GM21515 (cell line): ENCODE results near the gene TMEM119.
A peak's percentile ranks its signal among the peaks of the same experiment; 100 is the strongest.
"Not testable (repeated sequence)": the region's sequence is repeated elsewhere in the genome, so short reads cannot be mapped to it uniquely, and the experiment has no call there.

Source experiments
- ATAC-seq: cut with Tn5 transposase; IDR thresholded peaks from one replicate; pipeline ENCODE4 v1.9.1; 2021; ENCODE audit not compliant: unreplicated experiment

The TMEM119 gene

DNA sequence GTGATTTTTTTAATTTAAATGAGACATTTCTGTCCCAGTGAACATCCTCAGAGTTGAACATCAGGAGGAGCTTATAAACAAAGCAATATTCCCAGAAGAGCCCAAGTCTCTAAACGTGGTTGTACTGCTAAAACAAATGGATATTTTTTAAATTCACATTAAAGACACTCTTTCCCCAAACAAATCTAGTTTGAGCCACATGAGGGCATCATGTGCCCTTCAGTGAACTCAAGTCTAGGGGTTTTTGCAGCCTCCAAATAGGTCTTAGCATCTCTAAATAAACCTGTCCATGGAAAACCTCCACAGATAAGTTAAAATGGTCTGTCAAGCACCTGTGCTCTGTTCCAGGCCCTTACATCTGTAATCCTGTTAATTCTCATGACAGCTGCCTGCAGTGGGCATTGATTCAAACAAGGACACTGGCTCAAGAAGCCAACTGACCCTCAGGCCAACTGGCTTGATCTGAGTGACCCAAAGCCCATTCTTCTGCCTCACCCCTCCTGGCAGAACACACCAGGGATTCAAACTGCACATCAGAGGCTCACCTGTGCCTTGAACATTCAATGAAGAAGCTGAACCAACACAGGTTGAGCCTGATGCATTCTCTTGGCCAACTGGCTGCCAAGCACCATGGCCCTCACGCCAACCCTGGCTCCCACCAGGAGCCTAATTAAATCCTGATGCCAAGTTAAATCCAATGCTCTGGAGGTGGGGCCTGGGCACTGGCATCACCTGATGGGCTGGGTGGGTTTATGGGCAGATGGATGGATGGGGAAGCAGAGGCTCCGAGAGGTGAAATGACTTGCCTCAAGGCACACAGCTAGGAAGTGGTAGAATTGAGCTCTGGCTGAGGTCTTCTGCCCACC, 26.9 kb downstream of the TMEM119 start:
- no peak for ATAC-seq

- ATAC-seq: peak; percentile 68
Measured at GRCh38 chr12:108568338-108569154, 29.3 kb downstream of the TMEM119 start.

GRCh38 chr12:108567406-108568337, 30.2 kb downstream of the TMEM119 start:
- ATAC-seq: no peak

- no peak for ATAC-seq
Measured at GRCh38 chr12:108566452-108566851, 31.4 kb downstream of the TMEM119 start.

GRCh38 chr12:108565976-108566375, 31.9 kb downstream of the TMEM119 start:
- no peak for ATAC-seq

DNA sequence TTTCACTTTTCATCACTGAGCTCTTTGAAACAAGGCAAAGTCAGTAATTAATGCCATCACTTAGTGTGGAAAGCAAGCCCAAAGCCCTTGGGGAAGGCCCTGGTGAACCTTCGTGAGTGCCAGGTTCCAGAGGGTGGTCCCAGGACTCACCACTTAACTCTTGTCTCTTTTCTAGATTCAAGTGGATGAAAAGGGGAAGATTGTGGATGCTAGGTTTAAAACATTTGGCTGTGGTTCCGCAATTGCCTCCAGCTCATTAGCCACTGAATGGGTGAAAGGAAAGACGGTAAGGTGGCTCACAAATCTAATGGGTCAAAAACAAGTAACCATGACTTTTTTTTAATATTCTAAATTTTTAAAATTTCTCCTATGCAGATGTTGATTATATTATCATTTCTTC, 32.7 kb downstream of the TMEM119 start:
- no peak for ATAC-seq

GRCh38 chr12:108564724-108565123, 33.2 kb downstream of the TMEM119 start:
- ATAC-seq: no peak

GRCh38 chr12:108563804-108564151, 34.1 kb downstream of the TMEM119 start:
- no peak for ATAC-seq

DNA sequence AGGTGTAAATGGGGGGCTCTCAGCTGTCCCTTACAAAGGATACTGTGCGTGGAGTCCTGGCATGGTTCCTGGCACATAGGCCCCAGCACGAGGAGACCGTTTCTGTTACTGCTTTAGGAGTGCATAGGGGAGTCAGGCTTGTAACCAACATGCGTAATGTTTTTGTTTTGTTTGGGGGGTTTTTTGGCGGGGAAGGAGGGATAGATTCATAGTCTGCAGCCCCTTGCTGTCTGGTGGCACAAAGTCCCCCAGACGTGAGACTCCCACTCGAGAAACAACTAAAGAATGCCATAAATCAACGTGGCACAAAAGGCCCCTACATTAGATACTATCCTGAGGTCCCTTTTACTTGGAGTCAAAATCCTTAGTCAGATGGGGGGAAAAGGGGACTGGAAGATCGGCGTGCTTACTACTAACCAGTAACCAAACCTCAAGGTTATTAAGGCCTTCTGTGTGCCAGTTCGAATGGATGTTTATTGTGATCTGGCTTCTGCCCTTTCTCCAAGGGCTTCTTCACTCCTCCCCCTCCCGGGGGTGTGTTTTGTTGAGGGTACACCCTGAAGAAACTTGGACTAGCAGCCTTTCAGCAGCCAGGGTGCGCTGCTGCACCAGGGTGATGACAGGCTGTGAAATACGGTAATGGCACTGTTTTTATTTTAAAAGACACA, 34.6 kb downstream of the TMEM119 start:
- peak; percentile 31 for ATAC-seq

DNA sequence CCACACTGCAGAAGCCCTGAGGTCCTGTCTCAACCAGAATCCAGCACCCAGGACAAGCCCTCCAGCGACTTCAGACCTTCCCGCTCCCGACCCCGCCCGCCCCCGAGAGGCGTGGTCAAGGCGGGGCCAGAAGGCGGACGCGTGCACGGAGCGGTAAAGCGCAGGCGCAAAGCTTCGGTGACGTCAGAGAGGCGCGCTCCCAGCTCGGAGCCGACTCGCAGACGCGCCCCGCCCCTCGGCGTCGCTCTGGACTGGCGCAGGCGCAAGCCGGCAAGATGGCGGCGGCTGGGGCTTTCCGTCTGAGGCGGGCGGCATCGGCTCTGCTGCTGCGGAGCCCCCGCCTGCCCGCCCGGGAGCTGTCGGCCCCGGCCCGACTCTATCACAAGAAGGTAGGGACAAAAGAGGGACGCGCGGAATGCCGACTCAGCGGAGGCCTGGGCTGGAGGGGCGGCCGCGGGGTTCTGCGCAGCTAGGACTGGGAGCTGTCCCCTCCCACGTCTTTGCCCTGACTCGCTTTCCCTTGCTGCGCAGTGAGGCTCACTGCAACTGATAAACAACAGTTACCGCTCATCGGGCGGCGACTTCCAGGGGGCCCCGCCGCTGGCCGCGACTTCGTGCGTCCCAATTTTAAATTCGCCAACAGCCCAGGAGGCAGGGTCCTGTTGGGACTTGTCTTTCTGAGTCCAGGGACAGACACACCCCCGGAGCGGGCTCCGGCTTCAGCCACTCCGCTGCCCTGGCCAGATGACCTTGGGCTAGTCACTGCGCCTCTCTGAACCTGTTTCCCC, 35.3 kb downstream of the TMEM119 start, which contains the start of gene ISCU:
ISCU (plus strand) TSS at position 249 of the 788 bp plus-strand sequence; CDS start at position 276, 27 bp downstream.
- peak; percentile 50 for ATAC-seq

GRCh38 chr12:108561852-108562347, 36.0 kb downstream of the TMEM119 start:
- no peak for ATAC-seq

- peak; percentile 33 for ATAC-seq
Measured at GRCh38 chr12:108560752-108561719, 36.8 kb downstream of the TMEM119 start, which contains the start of gene SART3. Gene SART3, minus strand, starts transcription at chr12:108561173. Its CDS starts 19 bp downstream, at chr12:108561154.

DNA sequence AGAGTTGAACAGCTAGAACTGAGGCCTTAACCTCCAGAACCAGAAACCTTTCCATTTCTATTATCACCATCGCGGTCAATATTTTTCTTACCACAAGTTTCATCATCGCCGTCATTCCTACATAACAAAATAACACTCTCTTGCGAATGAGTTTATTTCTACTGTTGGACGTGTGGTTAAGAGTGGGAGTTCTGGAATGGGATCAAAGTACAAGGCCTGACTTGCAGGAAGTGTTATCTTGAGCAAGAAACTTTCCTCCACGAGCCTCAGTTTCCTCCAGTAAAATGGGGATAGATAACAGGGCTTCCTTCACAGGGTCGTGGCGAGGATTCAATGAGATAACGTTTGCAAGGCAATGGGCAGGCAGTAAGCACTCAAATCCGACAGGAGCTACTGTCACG, 37.6 kb downstream of the TMEM119 start:
- no peak for ATAC-seq

GRCh38 chr12:108559748-108560147, 38.1 kb downstream of the TMEM119 start:
- ATAC-seq: no peak

- no peak for ATAC-seq
Measured at GRCh38 chr12:108559007-108559655, 38.8 kb downstream of the TMEM119 start.

DNA sequence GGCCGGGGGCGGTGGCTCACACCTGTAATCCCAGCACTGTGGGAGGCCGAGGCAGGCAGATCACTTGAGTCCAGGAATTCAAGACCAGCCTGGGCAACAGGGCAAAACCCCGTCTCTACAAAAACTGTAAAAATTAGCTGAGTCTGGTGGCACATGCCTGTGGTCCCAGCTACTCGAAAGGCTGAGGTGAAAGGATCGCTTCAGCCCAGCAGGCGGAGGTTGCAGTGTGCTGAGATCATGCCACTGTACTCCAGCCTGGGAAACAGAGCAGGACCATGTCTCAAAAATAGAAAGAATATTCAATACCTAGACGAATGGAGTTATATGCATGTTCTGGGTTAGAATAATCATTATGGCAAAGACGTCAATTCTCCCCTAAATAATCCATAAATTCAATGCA, 42.5 kb downstream of the TMEM119 start:
- ATAC-seq: not testable (repeated sequence)

DNA sequence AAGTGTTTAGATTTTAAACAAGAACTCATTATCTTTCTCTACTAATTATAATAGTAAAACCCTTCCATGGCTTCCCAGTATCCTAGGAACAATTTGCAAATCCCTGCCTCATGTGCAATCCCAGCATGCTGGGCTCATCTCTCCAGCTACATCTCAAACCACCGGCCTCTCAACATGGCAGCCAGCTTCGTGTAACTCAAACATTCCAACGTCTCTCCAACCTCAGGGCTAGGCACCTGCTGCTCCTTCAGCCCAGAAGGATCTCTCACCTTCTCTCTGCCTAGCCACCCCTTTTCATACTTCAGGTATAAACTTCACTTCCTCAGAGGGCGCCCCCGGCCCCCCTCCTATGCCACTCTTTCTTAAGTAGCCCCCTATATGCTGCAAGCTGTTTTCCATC, 44.1 kb downstream of the TMEM119 start:
- no peak for ATAC-seq

- no peak for ATAC-seq
Measured at GRCh38 chr12:108551535-108551934, 46.3 kb downstream of the TMEM119 start.
